CD4-positive, alpha-beta T cell treated with Interleukin-12 subunit alpha and Interleukin-12 subunit beta, for 1 hour (primary cell): ENCODE measurements around the gene STYXL2.

Experiments used
- DNase-seq: peaks from one replicate; pipeline ENCODE4 v3.0.0-alpha.2; 2020

Gene STYXL2

GRCh38 chr1:167093846-167094516 lies at the start of gene STYXL2:
Gene STYXL2, plus strand, starts transcription at chr1:167094075. Its CDS starts 775 bp downstream, at chr1:167094850.
- DNase-seq, result no peak

- DNase-seq, result no peak
These were observed 42.0 kb upstream of the STYXL2 start for GRCh38 chr1:167051907-167052306.

GRCh38 chr1:167052389-167052788 lies 41.5 kb upstream of the STYXL2 start:
- DNase-seq, result no peak

GRCh38 chr1:167054531-167054930 lies 39.3 kb upstream of the STYXL2 start:
- DNase-seq, result no peak

GRCh38 chr1:167054946-167055630 lies 38.8 kb upstream of the STYXL2 start:
- no peak for DNase-seq

GRCh38 chr1:167056529-167057231 lies 37.2 kb upstream of the STYXL2 start:
- DNase-seq, result no peak

GRCh38 chr1:167057241-167057688 lies 36.6 kb upstream of the STYXL2 start:
- DNase-seq, result no peak

GRCh38 chr1:167059045-167059808 lies 34.6 kb upstream of the STYXL2 start:
- DNase-seq, result peak; percentile 69

- no peak for DNase-seq
These were observed 34.1 kb upstream of the STYXL2 start for GRCh38 chr1:167059809-167060107.

GRCh38 chr1:167060141-167061072 lies 33.5 kb upstream of the STYXL2 start:
- no peak for DNase-seq

GRCh38 chr1:167061073-167061464 lies 32.8 kb upstream of the STYXL2 start:
- no peak for DNase-seq

GRCh38 chr1:167064621-167065020 lies 29.3 kb upstream of the STYXL2 start:
- DNase-seq, result no peak

- no peak for DNase-seq
These were observed 28.4 kb upstream of the STYXL2 start for GRCh38 chr1:167065471-167065870.

- DNase-seq, result peak; percentile 83
These were observed 27.3 kb upstream of the STYXL2 start for GRCh38 chr1:167066333-167067122.

- DNase-seq, result no peak
These were observed 26.0 kb upstream of the STYXL2 start for GRCh38 chr1:167067904-167068303.

GRCh38 chr1:167068761-167069160 lies 25.1 kb upstream of the STYXL2 start:
- DNase-seq, result no peak

- DNase-seq, result no peak
These were observed 22.6 kb upstream of the STYXL2 start for GRCh38 chr1:167071286-167071685.

GRCh38 chr1:167076136-167076710 lies 17.7 kb upstream of the STYXL2 start:
- peak; percentile 13 for DNase-seq

GRCh38 chr1:167077128-167077867 lies 16.6 kb upstream of the STYXL2 start:
- DNase-seq, result no peak

- DNase-seq, result no peak
These were observed 16.0 kb upstream of the STYXL2 start for GRCh38 chr1:167077868-167078210.
